ENCODE measurements around the gene CSNK2A2. TPM values are rescaled to one million over a fixed set of nuclear protein-coding genes. Genes with fewer than 3 reads are reported as not detected.

CSNK2A2 gene
- polyA plus RNA-seq, 2 of the 4 experiments (the other 2 are of a cell fraction), result 42.5 to 47.6 TPM

GRCh38 chr16:58125041-58125440 is 72.9 kb downstream of the CSNK2A2 start:
- TF ChIP-seq GATA3 (IDR thresholded peaks at IDR 0.05; ENCODE audit: borderline replicate concordance) (no peak), EHF (CRISPR knock-in tag; IDR thresholded peaks at IDR 0.05) (no peak), HEYL (CRISPR knock-in tag; IDR thresholded peaks at IDR 0.05) (no peak), ESRRA (IDR thresholded peaks at IDR 0.05; ENCODE audit: borderline replicate concordance, low read length) (no peak), REST (IDR thresholded peaks at IDR 0.05) (no peak), USF2 (IDR thresholded peaks at IDR 0.05) (no peak), RFX5 (IDR thresholded peaks at IDR 0.05) (no peak), SMC3 (IDR thresholded peaks at IDR 0.05) (no peak)
- ChIA-PET CTCF (interaction anchor here (0.6 to 3.0 kb wide), 6 partner anchors 8 to 548 kb away, joined by 3 to 13 read pairs (median 4); no protein-coding TSS in a partner anchor), POLR2A (no interaction called here)
- Histone ChIP-seq H3K4me1 (peaks cover 34% of the 10 kb centered on the region), H3K9me3 (peaks cover 3% of the 10 kb centered on the region), H3K27ac (no peak overlapping the region), H3K4me2 (no peak overlapping the region), H3K4me3 (no peak overlapping the region)
- WGBS (ENCODE audit: missing lambda C conversion rate), result 92% methylated on average over 4 of the region's 4 CpGs
- DNase-seq (ENCODE audit: low read depth in 1 of 2, low spot score in 1 of 2), result no peak
- ATAC-seq, result no peak
- FAIRE-seq, result no peak

- ATAC-seq (no peak), FAIRE-seq (no peak), DNase-seq (ENCODE audit: low read depth in 1 of 2, low spot score in 1 of 2) (no peak)
- peaks cover 34% of the 10 kb centered on the region for H3K4me1 ChIP-seq
- H3K4me3 ChIP-seq, result no peak overlapping the region
- no peaks in the 10 kb centered on the region for H3K9me3 ChIP-seq
- ChIA-PET CTCF (no interaction called here), POLR2A (no interaction called here)
- H3K27ac ChIP-seq, result no peak overlapping the region
- TF ChIP-seq ZNF302 (CRISPR knock-in tag; IDR thresholded peaks at IDR 0.05) (no peak), HEYL (CRISPR knock-in tag; IDR thresholded peaks at IDR 0.05) (no peak), MYC (IDR thresholded peaks at IDR 0.05; ENCODE audit: borderline replicate concordance, low read length) (no peak), EHF (CRISPR knock-in tag; IDR thresholded peaks at IDR 0.05) (no peak), MAZ (IDR thresholded peaks at IDR 0.05; ENCODE audit: borderline replicate concordance, low read depth, low read length) (no peak), CBX8 (IDR thresholded peaks at IDR 0.05) (no peak), CTCF (IDR thresholded peaks at IDR 0.05) (no peak), CBX2 (IDR thresholded peaks at IDR 0.05; ENCODE audit: borderline replicate concordance, low read depth) (no peak), CHD4 (IDR thresholded peaks at IDR 0.05; ENCODE audit: borderline replicate concordance) (no peak), ZC3H11A (IDR thresholded peaks at IDR 0.05) (no peak), ZSCAN20 (CRISPR knock-in tag; IDR thresholded peaks at IDR 0.05) (no peak), ZFP36 (IDR thresholded peaks at IDR 0.05; ENCODE audit: borderline replicate concordance, partially characterized antibody) (no peak), RCOR1 (IDR thresholded peaks at IDR 0.05; ENCODE audit: low read depth, low read length) (no peak), FOSL2 (IDR thresholded peaks at IDR 0.05) (no peak), FOSL2 (CRISPR knock-in tag; IDR thresholded peaks at IDR 0.05) (no peak), TFCP2L1 (CRISPR knock-in tag; IDR thresholded peaks at IDR 0.05) (no peak), EHMT2 (IDR thresholded peaks at IDR 0.05; ENCODE audit: low read depth) (no peak), BHLHE40 (IDR thresholded peaks at IDR 0.05; ENCODE audit: low read depth, low read length) (no peak)
- WGBS (ENCODE audit: missing lambda C conversion rate), result 22% methylated on average over 1 of the region's 1 CpG
- H3K4me2 ChIP-seq, result no peak overlapping the region
These were observed 73.3 kb downstream of the CSNK2A2 start for GRCh38 chr16:58124601-58124915.

Data from A549 (cell line).